CMK (cell line): ENCODE results near the gene ZFAND3.

Experiments used
- DNase-seq: peaks from one replicate; pipeline ENCODE4 v3.0.0-alpha.2; 2010; ENCODE audit warnings: low read depth

Gene ZFAND3

GRCh38 chr6:37819177-37819801 is at the start of gene ZFAND3:
Gene ZFAND3, plus strand, starts transcription at chr6:37819727. Its CDS starts 219 bp downstream, at chr6:37819946.
- peak; percentile 88 for DNase-seq

GRCh38 chr6:37774028-37774680 is 45.4 kb upstream of the ZFAND3 start:
- DNase-seq = no peak

- DNase-seq = no peak
Observed at GRCh38 chr6:37776566-37776965, 43.0 kb upstream of the ZFAND3 start.

GRCh38 chr6:37777272-37777834 is 42.2 kb upstream of the ZFAND3 start:
- DNase-seq = no peak

GRCh38 chr6:37779111-37779800 is 40.3 kb upstream of the ZFAND3 start:
- no peak for DNase-seq

- DNase-seq = no peak
Observed at GRCh38 chr6:37779902-37780628, 39.5 kb upstream of the ZFAND3 start.

GRCh38 chr6:37781788-37782187 is 37.7 kb upstream of the ZFAND3 start:
- no peak for DNase-seq

- DNase-seq = no peak
Observed at GRCh38 chr6:37783025-37783855, 36.3 kb upstream of the ZFAND3 start.

- no peak for DNase-seq
Observed at GRCh38 chr6:37783856-37784584, 35.5 kb upstream of the ZFAND3 start.

- no peak for DNase-seq
Observed at GRCh38 chr6:37784585-37784967, 35.0 kb upstream of the ZFAND3 start.

GRCh38 chr6:37785002-37785662 is 34.4 kb upstream of the ZFAND3 start:
- DNase-seq = no peak

- no peak for DNase-seq
Observed at GRCh38 chr6:37785663-37786270, 33.8 kb upstream of the ZFAND3 start.

GRCh38 chr6:37787216-37787615 is 32.3 kb upstream of the ZFAND3 start:
- no peak for DNase-seq

- DNase-seq = no peak
Observed at GRCh38 chr6:37788259-37788658, 31.3 kb upstream of the ZFAND3 start.

GRCh38 chr6:37791156-37791919 is 28.2 kb upstream of the ZFAND3 start:
- DNase-seq = peak; percentile 55

- no peak for DNase-seq
Observed at GRCh38 chr6:37792457-37793033, 27.0 kb upstream of the ZFAND3 start.

GRCh38 chr6:37793067-37793466 is 26.5 kb upstream of the ZFAND3 start:
- no peak for DNase-seq

- no peak for DNase-seq
Observed at GRCh38 chr6:37794825-37795224, 24.7 kb upstream of the ZFAND3 start.
